DMS114 treated with DMSO at 0.1 percent for 48 hours (cell line): Measurements from ENCODE around the gene ANKRD66.

ENCODE experiments used
- DNase-seq: peaks from one replicate; lab custom pipeline; 2025; ENCODE audit not compliant: unreplicated experiment; lab: John Stamatoyannopoulos, UW

ANKRD66 gene

DNA sequence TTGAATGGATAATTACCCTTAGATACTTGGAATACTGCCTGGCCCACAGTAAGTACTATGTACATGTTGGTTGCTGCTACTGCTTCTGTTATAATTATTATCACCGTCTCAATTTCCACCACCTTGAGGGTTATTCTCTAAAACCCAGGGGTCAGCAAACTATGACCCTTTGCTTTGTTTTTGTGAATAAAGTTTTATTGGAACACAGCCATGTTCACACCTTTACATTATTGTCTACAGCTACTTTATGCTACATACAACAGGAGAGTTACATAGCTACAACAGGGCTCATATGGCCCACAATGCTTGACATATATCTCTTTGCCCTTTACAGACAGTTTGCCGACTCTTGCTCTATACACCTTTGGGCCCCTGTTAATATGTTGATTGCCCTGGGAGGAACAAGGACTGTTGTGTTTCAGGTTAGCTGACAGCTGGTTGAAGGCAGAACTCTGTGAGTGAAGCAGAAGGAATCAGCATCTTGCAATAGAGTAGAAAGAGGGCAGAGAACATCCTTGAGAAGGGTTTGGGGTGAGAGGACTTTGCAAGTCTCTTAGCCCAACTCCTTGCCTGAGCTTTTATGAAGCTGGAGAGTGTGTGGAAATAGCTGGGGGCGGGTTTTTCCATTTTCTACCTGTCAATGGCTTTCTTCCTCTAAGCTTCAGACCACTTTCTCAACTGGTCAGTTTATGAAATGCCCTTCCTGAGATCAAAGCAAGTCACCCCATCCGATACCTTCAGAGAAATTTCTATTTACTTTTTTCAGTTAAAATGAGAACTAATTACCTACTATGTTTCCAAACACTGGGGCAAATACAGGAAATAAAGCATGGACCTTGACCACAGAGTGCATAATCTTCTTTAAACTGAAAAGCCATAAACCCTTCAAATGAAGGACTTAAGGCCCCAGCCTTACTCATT lies 43.0 kb downstream of the ANKRD66 start:
- DNase-seq = no peak

DNA sequence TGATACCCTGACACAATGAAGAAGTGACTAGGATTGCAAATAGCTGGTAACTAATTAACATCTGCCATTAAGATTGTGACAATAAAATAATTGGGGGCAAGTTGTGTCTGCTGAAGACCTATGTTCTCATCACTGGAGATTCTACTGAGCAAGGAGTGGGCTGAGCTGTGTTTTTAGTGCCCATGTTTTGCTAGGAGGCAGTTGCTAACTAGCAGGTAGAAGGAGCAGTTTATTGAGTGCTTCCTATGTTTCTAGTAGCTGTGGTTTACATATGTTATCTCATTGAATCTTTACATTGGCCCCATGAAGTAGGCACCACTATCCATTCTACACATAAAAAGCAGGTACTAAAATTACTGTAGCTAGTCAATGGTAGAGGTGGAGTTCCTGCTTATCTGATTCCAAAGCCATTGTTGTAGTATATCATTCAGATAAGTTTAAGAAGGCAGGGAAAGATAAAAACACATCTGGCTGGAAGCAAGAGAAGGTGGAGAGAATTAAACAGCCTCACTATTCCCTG lies 43.7 kb downstream of the ANKRD66 start:
- no peak for DNase-seq

DNA sequence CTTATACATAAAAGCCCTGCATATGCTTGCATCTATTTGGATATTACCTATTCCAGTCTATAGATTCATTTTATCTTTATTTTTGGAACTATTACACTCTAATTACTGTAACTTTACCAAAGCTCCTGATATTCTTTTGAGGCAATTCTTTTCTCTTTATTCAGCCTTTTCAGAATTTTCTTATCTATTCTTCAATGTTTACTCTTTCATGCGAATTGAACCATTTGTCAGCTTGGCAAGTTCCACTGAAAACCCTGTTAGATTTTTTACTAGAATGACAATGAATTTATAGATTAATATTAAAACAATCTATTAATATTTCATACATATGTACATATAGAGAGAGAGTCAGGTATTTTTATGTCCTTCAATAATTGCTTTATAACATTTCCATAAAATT lies 45.9 kb downstream of the ANKRD66 start:
- DNase-seq = no peak

DNA sequence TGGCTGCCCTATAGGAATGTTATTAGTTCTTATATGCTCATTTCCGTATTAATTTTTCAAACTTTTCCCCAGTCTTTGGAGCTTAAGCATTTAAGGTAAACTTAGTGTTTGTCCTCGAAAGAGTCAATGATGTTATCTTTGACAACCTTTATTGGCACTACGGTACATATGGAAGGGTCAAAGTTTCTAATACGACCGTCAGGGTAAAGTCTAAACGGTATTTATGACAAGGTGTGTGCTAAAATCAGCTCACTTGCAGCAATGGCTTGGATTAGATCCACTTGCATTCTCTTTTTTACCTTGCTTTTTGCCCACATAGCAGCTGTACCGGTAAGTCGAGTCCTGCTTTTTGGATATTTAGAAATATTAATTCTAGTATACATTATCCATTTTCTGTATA lies 46.4 kb downstream of the ANKRD66 start, which contains the start of gene MEP1A:
Gene MEP1A, plus strand, starts transcription at position 252 of the 400 bp plus-strand sequence. Its CDS starts 10 bp downstream, at position 262.
- DNase-seq = no peak

DNA sequence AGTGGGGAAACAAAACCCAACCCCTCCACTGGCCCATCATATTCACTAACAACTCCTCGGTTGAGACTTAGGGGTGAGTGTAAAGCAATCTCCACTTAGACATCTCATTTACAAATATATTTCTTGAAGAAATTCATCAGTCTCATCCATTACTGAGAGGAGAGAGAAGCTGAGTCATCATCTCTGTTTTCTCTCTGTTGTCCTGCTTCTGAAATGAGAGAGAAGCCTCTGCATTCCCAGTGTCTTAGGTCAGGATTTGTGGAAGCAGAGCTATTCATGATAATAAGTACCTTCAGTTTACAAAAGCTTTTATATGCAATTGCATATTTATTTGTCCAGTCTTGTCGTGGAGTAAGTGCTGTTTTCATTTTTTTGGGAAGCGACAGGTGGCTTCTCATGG lies 47.3 kb downstream of the ANKRD66 start:
- DNase-seq = no peak

DNA sequence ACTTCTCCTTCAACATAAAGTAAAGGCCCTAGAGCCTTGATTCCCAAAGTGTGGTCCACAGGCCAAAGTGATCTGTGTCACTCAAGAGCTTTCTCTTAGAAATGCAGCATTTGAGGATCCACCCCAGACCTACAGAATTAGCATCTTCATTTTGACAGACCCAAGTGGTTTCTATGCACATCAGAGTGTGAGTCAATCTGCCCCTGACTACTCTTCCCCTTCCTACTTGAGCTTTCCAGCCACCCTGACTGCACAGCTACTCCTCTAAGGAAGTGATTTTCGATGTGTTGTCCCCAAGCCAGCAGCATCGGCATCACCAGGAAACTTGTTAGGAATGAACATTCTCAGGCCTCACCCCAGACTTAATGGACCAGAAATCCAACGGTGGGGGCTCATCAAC lies 49.1 kb downstream of the ANKRD66 start:
- no peak for DNase-seq

DNA sequence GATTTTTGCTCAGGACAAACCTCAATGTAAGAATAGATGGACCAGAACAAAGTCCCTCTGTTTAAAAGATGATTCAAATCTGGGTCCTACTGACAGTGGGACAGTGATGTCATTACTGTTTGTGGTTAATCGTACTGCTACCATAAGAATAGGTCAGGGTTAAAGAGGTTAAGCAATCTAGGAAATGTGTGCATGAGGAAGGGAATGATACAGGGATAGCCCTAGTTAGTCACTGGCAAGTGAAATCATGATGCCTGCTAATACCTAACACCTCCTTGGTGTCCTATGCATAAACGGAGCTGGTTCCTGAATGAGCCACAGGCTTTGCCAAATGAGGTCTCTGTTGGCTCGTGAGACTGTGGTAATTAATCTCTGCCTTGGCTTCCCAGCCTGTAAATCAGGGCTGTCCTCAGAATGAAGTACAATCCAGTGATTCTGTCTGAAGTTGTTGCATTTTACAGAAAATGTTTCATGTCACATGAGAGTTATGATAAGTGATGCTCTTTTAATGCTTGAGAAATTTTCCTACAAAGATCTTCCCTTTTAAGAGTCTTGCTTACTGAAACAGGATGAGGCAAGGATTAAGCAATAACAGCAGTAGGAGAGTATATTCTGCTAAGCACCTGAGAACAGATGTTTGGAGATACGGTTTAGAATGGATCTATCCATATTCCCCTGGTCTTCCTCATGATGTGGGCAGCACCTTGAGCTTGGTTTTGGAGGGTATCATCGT lies 50.3 kb downstream of the ANKRD66 start:
- DNase-seq = no peak

DNA sequence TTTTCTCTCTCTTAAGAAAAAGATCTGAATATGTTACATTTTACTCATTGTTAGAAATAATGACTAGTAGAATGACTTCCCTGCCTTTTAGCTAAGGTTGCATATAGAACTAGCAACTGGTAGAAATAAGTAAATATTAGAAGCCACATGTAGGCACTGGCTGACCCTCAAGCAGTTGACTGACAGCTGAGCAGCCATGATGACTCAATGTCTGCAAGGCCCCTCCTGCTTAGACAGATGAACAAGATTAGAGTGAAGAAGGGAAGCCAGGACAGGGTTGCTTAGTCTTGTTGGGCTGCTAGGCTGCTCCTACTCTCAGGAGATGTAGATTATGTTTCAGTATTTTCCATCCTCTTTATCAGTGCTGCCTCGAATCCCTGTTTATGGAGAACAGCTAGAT lies 52.9 kb downstream of the ANKRD66 start:
- DNase-seq = no peak

DNA sequence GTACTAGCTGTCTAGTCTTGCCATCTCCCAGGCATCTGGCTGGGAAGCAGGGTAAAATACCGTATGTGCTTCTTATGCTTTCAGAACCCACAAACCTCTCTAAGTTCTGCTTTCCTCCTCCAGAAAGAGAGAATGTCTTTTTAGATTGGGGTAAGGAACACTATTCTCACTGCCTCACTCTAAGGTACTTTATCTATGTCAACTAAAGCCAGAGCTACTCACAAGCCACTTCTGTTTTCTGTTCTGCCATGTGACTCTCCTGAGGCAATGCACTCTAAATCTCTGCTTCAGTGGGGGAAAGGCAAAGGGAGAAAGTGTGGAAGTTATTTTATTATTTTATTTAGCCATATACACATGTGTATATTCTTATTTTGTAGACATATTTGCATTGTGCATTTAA lies 62.1 kb downstream of the ANKRD66 start:
- DNase-seq = no peak
